Raji (cell line): ENCODE results near the gene GPR15.

Experiments used
- POLR2A ChIP-seq: IDR thresholded peaks from 2 replicates; pipeline ENCODE4 v1.6.1; 2011; ENCODE audit warnings: low read depth, low read length, control low read depth; ENCODE audit not compliant: insufficient read depth

The GPR15 gene

GRCh38 chr3:98531622-98532274 is at the start of gene GPR15:
GPR15 (plus strand) TSS chr3:98531978; CDS start chr3:98532034, 56 bp downstream.
- TF ChIP-seq POLR2A, result no peak

GRCh38 chr3:98482717-98483482 is 48.9 kb upstream of the GPR15 start:
- no peak for TF ChIP-seq POLR2A

GRCh38 chr3:98483626-98484025 is 48.2 kb upstream of the GPR15 start:
- TF ChIP-seq POLR2A, result no peak

- TF ChIP-seq POLR2A, result no peak
These were observed 34.4 kb upstream of the GPR15 start, which contains the start of gene OR5K2 for GRCh38 chr3:98497381-98497780. OR5K2 (plus strand) TSS chr3:98497681; CDS start chr3:98497681, 0 bp downstream.

- TF ChIP-seq POLR2A, result no peak
These were observed 31.8 kb upstream of the GPR15 start for GRCh38 chr3:98500019-98500418.

- TF ChIP-seq POLR2A, result no peak
These were observed 30.5 kb upstream of the GPR15 start for GRCh38 chr3:98501270-98501669.

- no peak for TF ChIP-seq POLR2A
These were observed 29.8 kb upstream of the GPR15 start for GRCh38 chr3:98501863-98502576.

GRCh38 chr3:98504539-98504938 is 27.2 kb upstream of the GPR15 start:
- no peak for TF ChIP-seq POLR2A

GRCh38 chr3:98508582-98508981 is 23.2 kb upstream of the GPR15 start:
- no peak for TF ChIP-seq POLR2A

- TF ChIP-seq POLR2A, result no peak
These were observed 19.2 kb upstream of the GPR15 start for GRCh38 chr3:98512576-98512975.

- TF ChIP-seq POLR2A, result no peak
These were observed 18.7 kb upstream of the GPR15 start for GRCh38 chr3:98513091-98513511.

GRCh38 chr3:98513736-98514135 is 18.0 kb upstream of the GPR15 start:
- TF ChIP-seq POLR2A, result no peak

GRCh38 chr3:98514948-98515347 is 16.8 kb upstream of the GPR15 start:
- no peak for TF ChIP-seq POLR2A

GRCh38 chr3:98518816-98519215 is 13.0 kb upstream of the GPR15 start:
- TF ChIP-seq POLR2A, result no peak

- TF ChIP-seq POLR2A, result no peak
These were observed 12.4 kb upstream of the GPR15 start for GRCh38 chr3:98519351-98519750.
